GM21526 (cell line): ENCODE measurements around the gene PVR.
"Not testable (repeated sequence)": the region's sequence is repeated elsewhere in the genome, so short reads cannot be mapped to it uniquely, and the experiment has no call there.

Source experiments
- ATAC-seq: cut with Tn5 transposase; IDR thresholded peaks from one replicate; pipeline ENCODE4 v1.9.1; 2021; ENCODE audit warnings: moderate library complexity; ENCODE audit not compliant: unreplicated experiment, low FRiP score

Gene PVR

GRCh38 chr19:44643605-44644401 is at the start of gene PVR:
PVR (plus strand) TSS chr19:44643910; CDS start chr19:44644097, 187 bp downstream.
- no peak for ATAC-seq

- ATAC-seq, result no peak
Measured at GRCh38 chr19:44596428-44597130, 47.1 kb upstream of the PVR start.

- no peak for ATAC-seq
Measured at GRCh38 chr19:44597131-44597491, 46.6 kb upstream of the PVR start.

GRCh38 chr19:44598355-44598754 is 45.4 kb upstream of the PVR start:
- no peak for ATAC-seq

GRCh38 chr19:44598880-44599279 is 44.8 kb upstream of the PVR start:
- no peak for ATAC-seq

GRCh38 chr19:44600466-44600865 is 43.2 kb upstream of the PVR start:
- no peak for ATAC-seq

GRCh38 chr19:44602081-44602480 is 41.6 kb upstream of the PVR start:
- ATAC-seq, result no peak

- no peak for ATAC-seq
Measured at GRCh38 chr19:44603201-44603945, 40.3 kb upstream of the PVR start.

GRCh38 chr19:44604241-44604640 is 39.5 kb upstream of the PVR start:
- ATAC-seq, result no peak

- no peak for ATAC-seq
Measured at GRCh38 chr19:44605547-44605946, 38.2 kb upstream of the PVR start.

- no peak for ATAC-seq
Measured at GRCh38 chr19:44607049-44607448, 36.7 kb upstream of the PVR start.

- no peak for ATAC-seq
Measured at GRCh38 chr19:44607917-44608316, 35.8 kb upstream of the PVR start.

- ATAC-seq, result no peak
Measured at GRCh38 chr19:44608391-44608821, 35.3 kb upstream of the PVR start.

- no peak for ATAC-seq
Measured at GRCh38 chr19:44609219-44609618, 34.5 kb upstream of the PVR start.

GRCh38 chr19:44610497-44610896 is 33.2 kb upstream of the PVR start:
- ATAC-seq, result not testable (repeated sequence)

GRCh38 chr19:44611812-44612295 is 31.9 kb upstream of the PVR start:
- no peak for ATAC-seq

GRCh38 chr19:44613295-44614178 is 30.2 kb upstream of the PVR start, which contains the start of gene IGSF23:
IGSF23 (plus strand) TSS chr19:44613563; CDS start chr19:44613646, 83 bp downstream.
- ATAC-seq, result no peak

GRCh38 chr19:44614313-44614712 is 29.4 kb upstream of the PVR start:
- no peak for ATAC-seq

GRCh38 chr19:44615863-44616247 is 27.9 kb upstream of the PVR start:
- ATAC-seq, result no peak
